GM10266 (cell line): Measurements from ENCODE around the gene HOXB8.

Source experiments
- DNase-seq: peaks from one replicate; pipeline ENCODE4 v3.0.0; 2012; ENCODE audit errors: extremely low spot score
- CTCF ChIP-seq: IDR thresholded peaks from 2 replicates; pipeline ENCODE4 v1.5.1; 2012; ENCODE audit warnings: mild to moderate bottlenecking, low read depth; ENCODE audit not compliant: control insufficient read depth, insufficient read depth; ENCODE audit errors: missing control alignments

The HOXB8 gene

DNA sequence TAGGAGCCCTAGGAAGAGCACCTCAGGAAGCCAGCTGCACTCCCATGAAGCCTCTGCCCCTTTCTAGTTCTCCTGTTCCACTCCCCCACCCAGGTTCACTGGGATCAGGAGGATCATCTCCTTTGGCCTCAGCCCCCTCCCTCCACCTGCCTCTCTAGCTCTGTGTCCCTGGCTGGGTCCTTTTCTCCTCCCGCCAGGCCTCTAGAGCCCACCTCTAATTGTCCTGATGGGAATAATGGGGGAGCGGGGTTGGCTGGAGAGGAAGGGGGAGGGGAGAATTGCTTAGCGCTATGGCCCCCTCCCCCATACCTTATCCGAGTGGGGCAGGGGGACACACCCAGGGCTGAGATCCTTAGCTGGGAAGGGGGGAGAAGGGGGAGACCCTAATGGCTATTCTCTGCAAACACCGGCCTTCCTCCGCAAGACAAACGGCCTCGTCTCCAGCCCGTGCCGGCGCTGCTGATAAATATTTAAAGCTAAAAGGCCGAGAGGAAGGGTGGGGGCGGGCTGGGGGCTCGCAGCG lies 5.3 kb downstream of the HOXB8 start:
- no peak for DNase-seq
- TF ChIP-seq CTCF, result no peak

DNA sequence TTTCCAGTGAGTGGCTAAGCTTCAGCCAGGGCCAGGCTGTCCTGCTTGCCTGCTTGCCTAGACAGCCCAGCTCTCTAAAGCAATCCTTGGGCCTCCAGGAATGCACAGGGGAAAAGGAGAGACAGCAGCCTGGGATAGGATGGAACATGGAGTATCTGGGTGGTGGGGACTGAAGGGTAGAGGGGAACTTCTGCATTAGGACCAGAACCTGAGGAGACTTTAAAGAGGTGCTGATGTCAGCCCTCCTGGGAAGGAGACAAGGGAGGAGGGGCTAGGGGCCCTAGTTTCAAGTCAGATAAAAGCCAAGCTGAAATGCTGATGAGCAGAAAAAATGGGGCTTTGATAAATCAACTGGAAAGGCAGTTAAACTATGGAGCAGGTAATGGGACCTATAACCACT lies 6.1 kb downstream of the HOXB8 start:
- no peak for DNase-seq
- no peak for TF ChIP-seq CTCF

- no peak for TF ChIP-seq CTCF
- no peak for DNase-seq
Measured at GRCh38 chr17:48608494-48608834, 6.6 kb downstream of the HOXB8 start.

DNA sequence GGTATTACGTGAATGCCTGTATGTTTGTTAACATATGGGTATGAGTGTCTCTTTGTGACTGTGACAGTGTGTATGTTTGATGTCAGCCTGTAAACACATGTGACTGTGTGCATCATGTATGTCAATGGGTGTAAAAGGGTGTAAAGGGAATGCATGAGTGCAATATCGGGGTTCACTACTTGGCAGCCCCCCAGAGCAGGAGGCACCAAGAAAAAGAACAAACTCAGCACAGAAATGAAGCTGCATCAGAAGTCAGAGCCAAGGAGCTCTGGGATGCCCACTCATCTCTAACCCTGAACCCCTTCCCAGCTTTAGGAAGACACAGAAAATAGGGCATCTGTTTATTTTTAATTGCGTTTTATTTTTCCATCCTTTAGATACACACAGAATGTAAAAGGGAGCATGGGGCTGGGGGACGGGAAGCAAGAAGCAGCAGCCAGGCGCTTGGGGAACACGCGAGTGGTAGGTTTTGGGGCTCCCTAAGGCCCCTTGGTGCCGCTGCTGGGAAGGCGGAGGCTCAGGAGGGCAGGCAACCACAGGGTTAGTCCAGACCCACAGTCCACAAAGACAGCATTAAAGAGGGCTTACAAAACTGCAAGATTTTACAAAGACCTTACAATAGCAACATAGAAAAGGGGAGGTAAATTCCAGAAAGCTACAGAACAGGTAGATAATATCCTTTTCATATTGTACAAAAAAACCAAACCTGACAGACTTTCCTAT lies 8.0 kb downstream of the HOXB8 start:
- DNase-seq, result no peak
- TF ChIP-seq CTCF, result no peak

DNA sequence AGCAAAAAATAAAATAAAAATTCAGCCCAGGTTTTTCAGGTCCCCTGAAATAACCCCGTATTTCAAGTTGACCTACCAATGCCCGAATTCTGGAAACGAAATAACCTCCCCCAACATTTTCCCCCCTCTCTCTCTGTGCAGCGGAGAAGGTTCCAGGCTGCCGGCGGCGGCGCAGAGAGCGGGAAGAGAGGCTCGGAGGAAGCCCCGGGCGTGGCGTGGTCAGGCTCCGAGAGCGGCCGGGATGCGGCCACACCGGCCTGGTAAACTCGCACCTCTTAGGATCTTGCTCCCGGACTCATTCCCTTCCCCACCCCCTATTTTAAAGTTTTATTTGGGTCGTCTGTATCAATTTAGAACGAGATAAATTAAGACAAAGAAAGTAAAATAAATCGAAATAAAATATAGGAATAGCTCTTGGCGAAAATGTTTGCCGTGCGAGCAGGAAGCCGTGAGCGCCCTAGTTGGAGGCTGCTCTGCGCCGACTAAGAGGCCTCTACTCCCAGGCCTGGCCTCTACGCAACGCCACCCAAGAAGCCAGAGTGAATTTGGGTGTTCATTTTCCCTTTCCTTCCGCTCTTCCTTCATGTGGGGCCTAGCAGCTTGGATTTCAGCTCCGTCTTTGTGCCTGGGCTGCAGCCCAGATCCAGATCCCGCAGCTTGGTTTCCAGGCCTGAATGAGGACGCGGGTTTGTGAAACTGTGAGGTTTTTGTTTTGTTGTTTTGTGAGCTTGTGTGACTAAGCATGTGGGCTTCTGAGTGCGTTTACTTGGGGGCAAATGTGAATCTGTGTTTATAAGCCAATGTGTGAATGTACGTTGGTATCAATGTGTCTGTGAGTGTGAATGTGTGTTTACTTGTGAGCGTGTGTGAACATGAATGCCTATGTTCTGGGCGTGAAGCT lies 8.9 kb downstream of the HOXB8 start:
- no peak for DNase-seq
- TF ChIP-seq CTCF, result no peak

- DNase-seq, result no peak
- TF ChIP-seq CTCF, result no peak
Measured at GRCh38 chr17:48605409-48605919, 9.6 kb downstream of the HOXB8 start.

- TF ChIP-seq CTCF, result no peak
- no peak for DNase-seq
Measured at GRCh38 chr17:48604770-48605329, 10.2 kb downstream of the HOXB8 start, which contains the start of gene HOXB6. Gene HOXB6, minus strand, starts transcription at chr17:48604986. Its CDS starts 6,836 bp downstream, at chr17:48598150.
